Measurements from ENCODE around the gene RRAGD.

GRCh38 chr6:89409461-89410035 lies 2.5 kb downstream of the RRAGD start:
- no peak for TF ChIP-seq EZH2 (IDR thresholded peaks at IDR 0.05; ENCODE audit: insufficient read depth, poor library complexity, severe bottlenecking)
- TF ChIP-seq EZH2phosphoT487 (IDR thresholded peaks at IDR 0.05; ENCODE audit: insufficient read depth, low read depth) = no peak

All from GM23248 (cell line).